H1 (cell line): ENCODE measurements around the gene RAD51B. TPM values are rescaled to one million over a fixed set of nuclear protein-coding genes. Genes with fewer than 3 reads are reported as not detected.

Experiments used
- CTCF ChIA-PET: fragments of 300-600 bp; sonication (Branson Sonifier 250); formaldehyde crosslinking; loops from one replicate; lab custom pipeline; 2021; ENCODE audit not compliant: partially characterized antibody; lab: Charles Lee
- POLR2A ChIA-PET: fragments of 300-600 bp; sonication (Branson Sonifier 250); formaldehyde crosslinking; loops from one replicate; lab custom pipeline; 2021; ENCODE audit warnings: inconsistent platforms; ENCODE audit not compliant: partially characterized antibody; lab: Charles Lee
- DNase-seq, 2 experiments: peaks; one replicate each; pipeline versions ENCODE4 v3.0.0 to v3.0.0-alpha.2; 2010 to 2022; ENCODE audit warnings: low spot score in 2 of 2, low read depth in 1 of 2, mixed read lengths in 1 of 2
- FAIRE-seq: peaks from 2 replicates; lab custom pipeline; 2011; peaks lifted over from hg19 to GRCh38; lab: Jason Lieb, UNC
- H2AFZ ChIP-seq: 2 replicates; pipeline ENCODE4 v1.8.1; 2012; ENCODE audit warnings: low read length, inconsistent platforms
- H2AK5ac ChIP-seq: 2 replicates; pipeline ENCODE4 v1.6.1; 2013; ENCODE audit warnings: low read depth, low read length
- H2BK120ac ChIP-seq: replicated peaks from 2 replicates; pipeline ENCODE3; 2013; ENCODE audit warnings: low read depth, low read length, inconsistent platforms
- H2BK12ac ChIP-seq: 2 replicates; pipeline ENCODE4 v1.6.1; 2013; ENCODE audit warnings: low read depth, low read length
- H2BK15ac ChIP-seq: 2 replicates; pipeline ENCODE4 v1.6.1; 2013; ENCODE audit warnings: low read length
- H2BK20ac ChIP-seq: 2 replicates; pipeline ENCODE4 v1.6.1; 2013; ENCODE audit warnings: low read length
- H2BK5ac ChIP-seq: 2 replicates; pipeline ENCODE4 v1.6.1; 2013; ENCODE audit warnings: low read depth, low read length
- H3K14ac ChIP-seq: 2 replicates; pipeline ENCODE4 v1.6.1; 2013; ENCODE audit warnings: inconsistent platforms; ENCODE audit not compliant: insufficient read length
- H3K18ac ChIP-seq: 2 replicates; pipeline ENCODE4 v1.6.1; 2013; ENCODE audit warnings: low read length; ENCODE audit errors: extremely low read depth
- H3K23ac ChIP-seq: 2 replicates; pipeline ENCODE4 v1.6.1; 2013; ENCODE audit warnings: inconsistent platforms; ENCODE audit not compliant: insufficient read length
- H3K23me2 ChIP-seq: 2 replicates; pipeline ENCODE4 v1.6.1; 2013; ENCODE audit warnings: low read depth, low read length
- H3K27ac ChIP-seq: 2 replicates; pipeline ENCODE4 v1.6.1; 2011; ENCODE audit warnings: low read depth, low read length, inconsistent platforms
- H3K27me3 ChIP-seq, 4 experiments: replicated peaks in 1 of 4; 1 replicate in 1 of 4; 2 replicates in 3 of 4; pipeline versions ENCODE4 v1.6.1 to v1.8.1; 2011 to 2013; ENCODE audit warnings: low read length in 3 of 4, mild to moderate bottlenecking in 3 of 4, inconsistent platforms in 2 of 4, mixed read lengths in 2 of 4, moderate library complexity in 1 of 4; ENCODE audit not compliant: control insufficient read depth in 3 of 4, insufficient read depth in 3 of 4; ENCODE audit errors: extremely low read depth in 1 of 4
- H3K36me3 ChIP-seq, 4 experiments: 2 replicates each; pipeline versions ENCODE4 v1.6.1 to v1.8.1; 2011 to 2013; ENCODE audit warnings: mild to moderate bottlenecking in 4 of 4, low read length in 3 of 4, moderate library complexity in 2 of 4, control low read depth in 1 of 4, inconsistent platforms in 1 of 4; ENCODE audit not compliant: insufficient read depth in 4 of 4, control insufficient read depth in 2 of 4
- H3K4ac ChIP-seq: replicated peaks from 2 replicates; pipeline ENCODE3; 2013; ENCODE audit warnings: low read length, low read depth, mixed read lengths, inconsistent platforms; ENCODE audit not compliant: insufficient read length
- H3K4me1 ChIP-seq, 4 experiments: replicated peaks in 1 of 4; 1 replicate in 1 of 4; 2 replicates in 3 of 4; pipeline versions ENCODE4 v1.6.1 to v1.8.1; 2011 to 2013; ENCODE audit warnings: low read length in 3 of 4, inconsistent platforms in 2 of 4, mixed read lengths in 1 of 4; ENCODE audit not compliant: insufficient read depth in 4 of 4, control insufficient read depth in 3 of 4
- H3K4me2 ChIP-seq, 2 experiments: 2 replicates each; pipeline versions ENCODE4 v1.6.1 to v1.8.1; 2011 to 2013; ENCODE audit warnings: low read depth in 2 of 2, low read length in 2 of 2, control low read depth in 1 of 2, inconsistent platforms in 1 of 2, mild to moderate bottlenecking in 1 of 2; ENCODE audit not compliant: insufficient read depth in 1 of 2
- H3K4me3 ChIP-seq, 4 experiments: fragments of 200-600, 300-600 bp in 1 of 4; sonication (generic), shearing (Covaris generic), sonication (Bioruptor Twin) in 1 of 4; 2 replicates each; pipeline versions ENCODE4 v1.5.1 to v1.8.1; 2011 to 2016; ENCODE audit warnings: low read length in 4 of 4, low read depth in 3 of 4, control low read depth in 2 of 4, inconsistent platforms in 2 of 4, mild to moderate bottlenecking in 2 of 4, mixed read lengths in 1 of 4, moderate library complexity in 1 of 4; ENCODE audit not compliant: insufficient read depth in 2 of 4; ENCODE audit errors: extremely low read depth in 1 of 4
- H3K56ac ChIP-seq: replicated peaks from 2 replicates; pipeline ENCODE3; 2013; ENCODE audit warnings: low read depth, mild to moderate bottlenecking, mixed read lengths, low read length, inconsistent platforms; ENCODE audit not compliant: insufficient read length
- H3K79me1 ChIP-seq: 2 replicates; pipeline ENCODE4 v1.6.1; 2013; ENCODE audit warnings: low read depth, low read length, control low read depth
- H3K79me2 ChIP-seq, 2 experiments: 2 replicates each; pipeline versions ENCODE4 v1.6.1 to v1.8.1; 2012 to 2013; ENCODE audit warnings: low read length in 2 of 2, mild to moderate bottlenecking in 2 of 2, inconsistent platforms in 1 of 2; ENCODE audit not compliant: insufficient read depth in 2 of 2, control insufficient read depth in 1 of 2
- H3K9ac ChIP-seq, 4 experiments: replicated peaks in 1 of 4; 1 replicate in 1 of 4; 2 replicates in 3 of 4; pipeline versions ENCODE4 v1.6.1 to v1.8.1; 2011 to 2013; ENCODE audit warnings: low read depth in 3 of 4, low read length in 3 of 4, control low read depth in 2 of 4, mild to moderate bottlenecking in 2 of 4, moderate library complexity in 2 of 4, inconsistent platforms in 1 of 4; ENCODE audit errors: extremely low read depth in 1 of 4
- H3K9me3 ChIP-seq, 2 experiments: 2 replicates each; pipeline versions ENCODE4 v1.6.1 to v1.8.1; 2012 to 2013; ENCODE audit warnings: mild to moderate bottlenecking in 2 of 2, moderate library complexity in 2 of 2, control low read depth in 1 of 2, inconsistent platforms in 1 of 2, low read depth in 1 of 2, low read length in 1 of 2, mixed read lengths in 1 of 2; ENCODE audit not compliant: insufficient read depth in 2 of 2
- H4K20me1 ChIP-seq, 2 experiments: replicated peaks in 1 of 2; 2 replicates each; pipeline versions ENCODE3 to v1.8.1; 2011 to 2013; ENCODE audit warnings: inconsistent platforms in 2 of 2, low read length in 2 of 2, mild to moderate bottlenecking in 1 of 2; ENCODE audit not compliant: insufficient read depth in 2 of 2, control insufficient read depth in 1 of 2
- H4K5ac ChIP-seq: 2 replicates; pipeline ENCODE4 v1.6.1; 2013; ENCODE audit warnings: low read length, low read depth, mixed read lengths, inconsistent platforms; ENCODE audit not compliant: insufficient read length
- H4K8ac ChIP-seq: 2 replicates; pipeline ENCODE4 v1.8.0; 2013; ENCODE audit warnings: mild to moderate bottlenecking, moderate library complexity, low read length, inconsistent platforms; ENCODE audit not compliant: insufficient read depth; ENCODE audit errors: extremely low read depth
- H4K91ac ChIP-seq: replicated peaks from 2 replicates; pipeline ENCODE3; 2013; ENCODE audit warnings: low read length, mixed read lengths, inconsistent platforms; ENCODE audit not compliant: insufficient read length
- EZH2 ChIP-seq: fragments of 200-600 bp; sonication (generic); IDR thresholded peaks from 2 replicates; pipeline ENCODE4 v1.7.1; 2012; ENCODE audit warnings: low read depth, mild to moderate bottlenecking, moderate library complexity, low read length, inconsistent platforms; ENCODE audit not compliant: severe bottlenecking
- TBP ChIP-seq: IDR thresholded peaks from 2 replicates; pipeline ENCODE4 v1.6.1; 2011; ENCODE audit warnings: low read depth, low read length, improper control_type of control experiment
- WGBS, 2 experiments: shearing (Covaris generic) in 1 of 2; methylation state at CpG; one replicate each; pipeline versions ENCODE4 v1.1.6 to v1.1.7; 2013 to 2015; ENCODE audit warnings: low lambda C conversion rate in 2 of 2, mixed read lengths in 2 of 2, inconsistent platforms in 1 of 2, low coverage in 1 of 2, missing lambda C conversion rate in 1 of 2; ENCODE audit not compliant: insufficient replicate concordance in 2 of 2, insufficient coverage in 1 of 2, insufficient read length in 1 of 2; ENCODE audit errors: extremely low coverage in 1 of 2, missing lambda C conversion rate in 1 of 2; 5-methylcytosine and 5-hydroxymethylcytosine counted together
- polyA plus RNA-seq, 7 experiments: library from polyadenylated mRNA; depleted of rRNA in 3 of 7; stranded (reverse) in 5 of 7; unstranded in 2 of 7; fragments of >200 nt in 5 of 7; fragments of 200-250 nt in 2 of 7; gene quantifications; 1 replicate in 5 of 7; 2 replicates in 1 of 7; 4 replicates in 1 of 7; pipeline versions ENCODE4 v1.2.1 to v1.2.3, GENCODE V29; 2011 to 2013; ENCODE audit warnings: missing spikeins in 2 of 7, mixed read lengths in 2 of 7
- total RNA-seq: library from RNA; stranded (reverse); fragmentation: NEBNext Ultra II Directional; extraction: Animal tissue kit (Norgen Biotek cat#: 25700); gene quantifications from 2 replicates; pipeline ENCODE4 v1.2.1, GENCODE V29; 2021

The RAD51B gene
- total and polyA plus RNA-seq, 2 of the 8 experiments (the other 6 are each of a cell fraction or from before 2014, with no cell fraction given), result 3.9 to 14.9 TPM

DNA sequence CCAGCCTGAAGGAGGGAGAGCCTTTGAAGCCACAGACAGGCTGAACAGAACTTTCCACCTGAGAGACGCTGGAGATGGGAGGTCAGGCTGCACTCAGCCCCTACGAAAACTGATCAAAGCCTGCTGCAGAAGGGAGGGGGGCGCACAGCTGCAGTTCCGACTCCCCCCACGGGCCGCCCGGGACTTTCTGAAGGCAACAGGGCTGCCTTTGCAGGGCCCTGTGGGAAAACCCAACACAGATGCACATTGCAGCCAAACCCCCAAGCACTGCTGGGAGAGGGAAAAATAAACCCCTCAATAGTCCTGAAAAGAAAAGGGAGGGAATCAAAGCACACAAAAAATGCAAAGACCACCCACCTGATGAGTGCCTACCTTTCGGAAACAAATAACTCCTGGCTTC lies 682.7 kb downstream of the RAD51B start:
- H3K79me1 ChIP-seq, result no peaks in the 10 kb centered on the region
- FAIRE-seq (no peak), DNase-seq (no peak)
- no peak overlapping the region for H3K14ac ChIP-seq
- H3K27me3 ChIP-seq, result no peaks in the 10 kb centered on the region
- no peaks in the 10 kb centered on the region for H3K79me2 ChIP-seq
- no peak overlapping the region for H3K4me2 ChIP-seq
- no peak overlapping the region for H2BK12ac ChIP-seq
- H3K27ac ChIP-seq, result no peak overlapping the region
- TF ChIP-seq TBP, result no peak
- TF ChIP-seq EZH2, result no peak
- ChIA-PET POLR2A (no interaction called here), CTCF (interaction anchor here (1.3 kb wide), 1 partner anchor 271 kb away, joined by 4 read pairs; no protein-coding TSS in a partner anchor)
- H3K9me3 ChIP-seq, result no peaks in the 10 kb centered on the region
- H3K23ac ChIP-seq, result no peak overlapping the region
- no peak overlapping the region for H4K5ac ChIP-seq
- H3K18ac ChIP-seq, result no peak overlapping the region
- H3K4ac ChIP-seq, result no peak overlapping the region
- peaks cover 0 to 8% (median 4%) of the 10 kb centered on the region in 4 experiments; a peak in 4 of 7 replicates for H3K4me1 ChIP-seq
- no peak overlapping the region for H2BK15ac ChIP-seq
- no peaks in the 10 kb centered on the region for H3K36me3 ChIP-seq
- H3K23me2 ChIP-seq, result no peaks in the 10 kb centered on the region
- no peak overlapping the region for H2AK5ac ChIP-seq
- H4K20me1 ChIP-seq, result no peaks in the 10 kb centered on the region
- no peak overlapping the region for H3K56ac ChIP-seq
- no peak overlapping the region for H2AFZ ChIP-seq
- H4K91ac ChIP-seq, result no peak overlapping the region
- H2BK20ac ChIP-seq, result no peak overlapping the region
- no peak overlapping the region for H2BK120ac ChIP-seq
- H3K4me3 ChIP-seq, result no peak overlapping the region
- H3K9ac ChIP-seq, result no peak overlapping the region
- H2BK5ac ChIP-seq, result no peak overlapping the region
- H4K8ac ChIP-seq, result no peak overlapping the region
- WGBS, 2 experiments, result 75% methylated on average over 8 of the region's 8 CpGs; no CpG with 5 or more reads in 1 of the 2 experiments
